Muscle layer of duodenum (tissue), 2 donors: ENCODE measurements around the gene NOVA1.

Source experiments
- H3K27ac ChIP-seq: one replicate; pipeline ENCODE4 v1.7.0; 2013; ENCODE audit warnings: mild to moderate bottlenecking, low read length
- H3K27me3 ChIP-seq: one replicate; pipeline ENCODE4 v1.7.0; 2013; ENCODE audit warnings: low read depth, mild to moderate bottlenecking, control low read depth, low read length
- H3K36me3 ChIP-seq, 2 donors: one replicate each; pipeline ENCODE4 v1.7.0; 2013; ENCODE audit warnings: low read length in 2 of 2, control low read depth in 1 of 2, mild to moderate bottlenecking in 1 of 2; ENCODE audit not compliant: insufficient read depth in 2 of 2, control insufficient read depth in 1 of 2
- H3K4me1 ChIP-seq, 2 donors: one replicate each; pipeline ENCODE4 v1.7.0; 2013; ENCODE audit warnings: low read length in 2 of 2, mild to moderate bottlenecking in 2 of 2, control low read depth in 1 of 2, moderate library complexity in 1 of 2; ENCODE audit not compliant: insufficient read depth in 2 of 2, control insufficient read depth in 1 of 2
- H3K4me3 ChIP-seq, 2 donors: one replicate each; pipeline ENCODE4 v1.7.0; 2013; ENCODE audit warnings: low read length in 2 of 2, low read depth in 1 of 2, mild to moderate bottlenecking in 1 of 2
- H3K9me3 ChIP-seq, 2 donors: one replicate each; pipeline ENCODE4 v1.7.0; 2013; ENCODE audit warnings: low read length in 2 of 2, control low read depth in 1 of 2, mild to moderate bottlenecking in 1 of 2; ENCODE audit not compliant: control insufficient read depth in 1 of 2
- donor health status: healthy.

Gene NOVA1

GRCh38 chr14:26401179-26401968, 196.5 kb downstream of the NOVA1 start:
- Histone ChIP-seq H3K4me3 (no peak overlapping the region), H3K36me3 (no peaks in the 10 kb centered on the region), H3K9me3 (no peaks in the 10 kb centered on the region), H3K27me3 (no peaks in the 10 kb centered on the region), H3K4me1 (no peaks in the 10 kb centered on the region), H3K27ac (no peak overlapping the region)

- no peaks in the 10 kb centered on the region for H3K36me3 ChIP-seq
These were observed 197.5 kb downstream of the NOVA1 start for GRCh38 chr14:26400373-26400772.

DNA sequence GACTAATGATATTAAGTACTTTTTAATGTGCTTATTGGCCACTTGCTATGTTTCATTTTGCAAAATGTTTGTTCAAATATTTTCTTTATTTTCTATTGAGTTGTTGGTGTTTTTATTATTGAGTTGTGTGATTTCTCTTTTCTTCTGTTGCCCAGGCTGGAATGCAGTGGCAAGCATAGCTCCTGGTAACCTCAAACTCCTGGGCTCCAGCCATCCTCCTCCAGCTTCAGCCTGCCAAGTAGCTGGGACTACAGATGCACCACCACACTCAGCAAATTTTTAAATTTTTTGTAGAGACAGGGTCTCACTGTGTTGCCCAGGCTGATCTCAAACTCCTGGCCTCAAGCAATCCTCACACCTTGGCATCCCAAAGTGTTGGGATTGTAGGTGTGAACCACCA, 199.2 kb downstream of the NOVA1 start:
- Histone ChIP-seq H3K36me3 (no peaks in the 10 kb centered on the region), H3K4me3 (no peak overlapping the region), H3K27me3 (no peaks in the 10 kb centered on the region), H3K4me1 (peaks cover 0 to 19% of the 10 kb centered on the region in 2 donors), H3K9me3 (no peaks in the 10 kb centered on the region), H3K27ac (no peak overlapping the region)

More at GRCh38 chr14:26400373-26400772, 197.5 kb downstream of the NOVA1 start:
- Histone ChIP-seq H3K4me1 (peaks cover 0 to 6% of the 10 kb centered on the region in 2 donors), H3K9me3 (no peaks in the 10 kb centered on the region), H3K4me3 (no peak overlapping the region), H3K27ac (no peak overlapping the region), H3K27me3 (no peaks in the 10 kb centered on the region)
